HL-60/S4 treated with phorbol 12-myristate 13-acetate at 8.2 ng/mL for 4 days and 3 days (cell line): ENCODE measurements around the gene P2RX3.

ENCODE experiments used
- in situ Hi-C: fragments of 300-500 bp; cut with MboI; formaldehyde crosslinking; loops from 2 replicates; pipeline ENCODE4 v1.15.0; 2022; ENCODE audit warnings: low sequenced_read_pairs

P2RX3 gene

DNA sequence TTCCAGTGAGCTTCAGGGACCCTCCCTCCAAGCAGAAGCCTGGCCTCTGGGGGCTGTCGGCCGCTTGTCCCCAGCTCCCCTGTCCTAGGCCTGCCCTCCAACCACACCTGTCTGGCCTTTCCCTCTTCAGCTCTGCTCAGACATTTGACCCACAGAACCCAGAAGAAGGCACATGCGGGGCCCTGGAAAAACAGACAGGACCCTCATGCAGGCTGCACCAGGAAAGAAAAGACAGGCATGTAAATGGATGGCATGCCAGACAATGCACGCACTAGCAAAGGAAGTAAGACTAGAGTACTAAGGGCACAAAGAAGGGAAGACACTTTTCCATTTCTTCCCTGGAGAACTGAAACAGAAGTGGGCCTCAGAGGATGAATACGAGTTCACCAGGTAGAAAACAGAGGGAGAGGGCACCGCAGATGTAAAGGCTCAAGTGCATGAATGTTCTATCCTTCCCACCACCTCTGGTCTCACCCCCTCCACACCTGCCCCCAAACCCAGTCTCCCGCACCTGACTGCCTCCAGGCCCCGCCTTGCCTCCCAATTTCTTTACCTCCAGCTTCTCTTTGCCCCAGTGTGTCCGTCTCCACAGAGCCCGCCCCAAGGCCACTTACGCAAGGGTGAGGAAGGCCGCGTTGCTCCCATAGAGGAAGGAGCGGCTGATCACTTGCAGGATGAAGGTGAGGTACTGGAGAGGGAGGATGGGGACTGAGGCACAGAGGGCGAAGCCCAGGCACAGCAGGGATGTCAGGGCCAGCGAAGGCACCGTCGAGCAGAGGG is 71.4 kb downstream of the P2RX3 start:
- in situ Hi-C loops = no loop called here

DNA sequence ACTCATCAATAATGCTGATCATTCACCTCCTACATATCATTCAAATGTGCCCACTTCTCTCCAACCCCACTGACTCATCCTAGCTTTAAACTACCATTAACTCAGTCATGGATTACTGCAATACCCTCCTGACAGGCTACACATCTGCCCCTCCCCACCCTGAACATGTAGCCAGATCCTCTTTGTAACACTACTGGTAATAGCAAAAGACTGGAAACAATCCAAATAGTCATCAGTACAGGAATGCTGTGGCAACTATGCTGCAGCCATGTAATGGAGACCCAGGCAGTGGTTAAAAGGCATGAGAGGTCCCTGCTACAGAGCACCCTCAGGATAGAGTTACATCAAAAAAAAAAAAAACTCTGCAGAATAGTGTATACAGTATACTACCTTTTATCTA is 72.1 kb downstream of the P2RX3 start:
- in situ Hi-C loops = no loop called here

GRCh38 chr11:57413681-57414080 is 75.5 kb downstream of the P2RX3 start:
- in situ Hi-C loops = no loop called here

GRCh38 chr11:57414612-57415212 is 76.6 kb downstream of the P2RX3 start:
- in situ Hi-C loops = no loop called here

DNA sequence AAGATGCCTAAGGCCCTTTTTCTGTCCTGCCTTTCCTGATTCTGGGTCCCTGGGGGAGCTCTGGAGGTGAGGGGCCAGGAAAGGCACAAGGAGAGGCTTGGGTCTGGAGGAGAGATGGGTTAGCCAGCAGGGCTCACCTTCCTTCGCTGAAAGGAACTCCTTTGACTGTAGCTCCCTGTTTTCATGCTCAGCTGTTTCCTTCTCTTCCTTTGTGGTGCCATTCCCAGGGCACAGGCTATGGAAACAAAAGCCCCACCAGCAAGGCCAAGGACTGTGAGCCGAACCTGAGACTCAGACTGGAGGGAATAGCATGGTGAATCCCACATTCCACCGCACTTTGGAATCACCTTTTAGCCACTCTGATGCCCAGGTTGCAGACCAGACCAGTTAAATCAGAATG is 78.3 kb downstream of the P2RX3 start:
- in situ Hi-C loops = no loop called here

DNA sequence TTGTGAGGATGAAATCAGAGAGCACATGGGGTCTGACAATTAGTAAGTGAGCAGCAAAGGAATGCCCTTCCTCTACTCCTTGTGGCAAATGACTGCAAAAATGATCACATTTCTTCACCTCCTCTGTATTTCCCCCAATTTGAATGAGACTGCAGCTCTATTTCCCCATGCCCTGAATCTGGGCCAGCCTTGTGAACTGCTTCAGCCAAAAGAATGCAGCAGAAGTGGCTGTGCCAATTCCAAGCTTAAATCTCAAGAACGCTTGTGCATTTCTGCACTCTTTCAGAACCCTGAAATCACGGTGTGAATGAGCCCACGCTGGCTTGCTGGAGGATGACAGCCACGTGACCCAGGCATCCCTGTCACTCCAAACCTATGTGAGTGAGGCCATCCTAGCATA is 78.9 kb downstream of the P2RX3 start:
- in situ Hi-C loops = no loop called here

DNA sequence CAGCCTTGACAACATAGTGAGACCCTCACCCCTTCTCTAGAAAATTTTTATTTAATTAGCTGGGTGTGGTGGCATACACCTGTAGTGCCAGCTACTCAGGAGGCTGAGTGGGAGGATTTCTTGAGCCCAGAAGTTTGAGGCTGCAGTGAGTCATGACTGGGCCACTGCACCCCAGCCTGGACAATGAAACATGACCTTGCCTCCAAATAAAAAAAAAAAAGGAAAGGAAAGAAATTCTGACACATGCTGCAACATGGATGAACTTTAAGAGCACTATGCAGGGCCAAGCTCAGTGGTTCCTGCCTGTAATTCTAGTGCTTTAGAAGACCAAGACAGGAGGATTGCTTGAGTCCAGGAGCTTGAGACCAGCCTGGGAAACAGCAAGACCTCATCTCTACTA is 80.0 kb downstream of the P2RX3 start:
- in situ Hi-C loops = no loop called here

DNA sequence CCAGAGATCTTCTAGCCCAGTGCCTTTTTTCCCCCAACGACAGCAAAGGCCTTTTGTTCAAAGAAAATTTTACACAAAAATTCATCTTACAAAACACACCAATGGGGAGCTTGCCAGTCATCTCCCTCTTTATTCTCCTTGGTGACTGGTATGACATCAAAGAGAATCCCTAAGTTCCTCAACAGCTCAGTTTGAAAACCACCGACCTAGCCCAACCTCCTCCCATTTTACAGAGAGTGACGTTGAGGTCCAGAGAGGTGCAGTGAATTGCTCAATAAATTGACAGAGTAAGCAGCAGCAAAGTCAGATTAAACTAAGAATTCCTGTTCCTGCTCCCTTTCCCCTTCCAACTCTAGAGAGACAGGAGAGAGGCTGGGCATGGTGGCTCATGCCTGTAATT is 81.0 kb downstream of the P2RX3 start:
- in situ Hi-C loops = no loop called here

DNA sequence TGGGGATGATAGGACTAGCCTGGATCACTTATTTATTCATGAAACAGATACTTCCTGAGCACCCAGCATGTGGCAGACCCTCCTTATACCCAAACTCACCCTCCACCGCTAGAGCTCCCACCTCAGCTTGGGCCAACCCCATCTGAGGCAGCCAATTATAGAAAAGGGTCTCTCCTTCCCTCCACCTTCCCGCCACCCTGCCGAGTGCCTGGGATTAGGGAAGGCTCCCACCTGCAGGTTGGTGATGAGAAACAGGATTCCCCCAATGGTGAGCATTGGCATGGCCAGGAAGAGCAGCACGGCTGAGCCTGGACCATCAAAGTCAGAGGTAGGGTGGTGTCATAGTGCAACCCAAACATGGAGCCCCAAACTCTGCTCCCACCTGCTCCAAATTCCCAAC is 82.9 kb downstream of the P2RX3 start:
- in situ Hi-C loops = no loop called here

DNA sequence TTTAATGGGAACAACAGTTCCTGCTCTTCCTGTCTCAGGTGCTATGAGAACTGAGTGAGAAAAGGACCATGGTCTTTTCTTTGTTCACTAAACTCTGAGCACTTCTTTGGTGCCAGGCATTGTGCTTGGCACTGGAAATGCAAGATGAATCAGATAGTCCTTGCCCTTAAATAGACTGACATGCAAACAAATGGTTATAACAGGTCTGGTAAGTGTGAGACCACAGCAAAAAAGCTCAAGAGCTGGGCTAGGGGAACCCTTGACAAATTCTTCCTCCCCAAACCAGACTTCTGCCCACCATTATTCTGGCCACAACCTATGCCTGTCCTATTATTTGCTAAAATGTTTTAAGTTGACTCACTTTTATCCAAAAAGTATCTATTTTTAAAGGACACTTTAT is 83.7 kb downstream of the P2RX3 start:
- in situ Hi-C loops = no loop called here
